Osteocyte (in vitro differentiated cells): Measurements from ENCODE around the gene MYO7B. TPM values are rescaled to one million over a fixed set of nuclear protein-coding genes. Genes with fewer than 3 reads are reported as not detected.

Experiments used
- DNase-seq: peaks from one replicate; pipeline ENCODE4 v3.0.0; 2021; ENCODE audit warnings: mixed read lengths; ENCODE audit not compliant: unreplicated experiment; ENCODE audit errors: extremely low spot score
- H3K27ac Mint-ChIP-seq: one replicate; pipeline ENCODE4 v1.8.0; 2021; ENCODE audit warnings: mild to moderate bottlenecking, mixed read lengths; ENCODE audit not compliant: unreplicated experiment
- H3K27me3 Mint-ChIP-seq: one replicate; pipeline ENCODE4 v1.8.0; 2021; ENCODE audit warnings: mixed read lengths; ENCODE audit not compliant: unreplicated experiment
- H3K36me3 Mint-ChIP-seq: one replicate; pipeline ENCODE4 v1.8.0; 2021; ENCODE audit warnings: mixed read lengths; ENCODE audit not compliant: unreplicated experiment
- H3K4me1 Mint-ChIP-seq: one replicate; pipeline ENCODE4 v1.8.0; 2021; ENCODE audit warnings: mixed read lengths; ENCODE audit not compliant: unreplicated experiment
- H3K4me3 Mint-ChIP-seq: one replicate; pipeline ENCODE4 v1.8.0; 2021; ENCODE audit warnings: mild to moderate bottlenecking, moderate library complexity, mixed read lengths; ENCODE audit not compliant: unreplicated experiment
- H3K9me3 Mint-ChIP-seq: one replicate; pipeline ENCODE4 v1.8.0; 2021; ENCODE audit warnings: mixed read lengths; ENCODE audit not compliant: unreplicated experiment
- CTCF ChIP-seq: fragments of 200-600 bp; sonication (generic); IDR thresholded peaks from 2 replicates; pipeline ENCODE4 v1.5.0; 2021; ENCODE audit warnings: antibody characterized with exemption, mild to moderate bottlenecking, moderate library complexity
- total RNA-seq: library from RNA; stranded (reverse); gene quantifications from 2 replicates; pipeline ENCODE4 v1.2.1, GENCODE V29; 2021

The MYO7B gene
- total RNA-seq, 1 donor from 2014 or later, result not detected

GRCh38 chr2:127654838-127655175 lies 119.3 kb downstream of the MYO7B start:
- Mint-ChIP-seq H3K27ac (no peak overlapping the region), H3K36me3 (peaks cover 8% of the 10 kb centered on the region), H3K9me3 (no peaks in the 10 kb centered on the region), H3K4me3 (no peak overlapping the region), H3K27me3 (no peaks in the 10 kb centered on the region), H3K4me1 (peaks cover 12% of the 10 kb centered on the region)
- TF ChIP-seq CTCF, result no peak
- no peak for DNase-seq

- no peak for TF ChIP-seq CTCF
- no peak for DNase-seq
- Mint-ChIP-seq H3K27ac (no peak overlapping the region), H3K4me3 (no peak overlapping the region), H3K4me1 (peaks cover 14% of the 10 kb centered on the region), H3K36me3 (peaks cover 8% of the 10 kb centered on the region), H3K9me3 (no peaks in the 10 kb centered on the region), H3K27me3 (no peaks in the 10 kb centered on the region)
Observed at GRCh38 chr2:127655209-127656073, 120.0 kb downstream of the MYO7B start.

- Mint-ChIP-seq H3K36me3 (peaks cover 4% of the 10 kb centered on the region), H3K27me3 (no peaks in the 10 kb centered on the region), H3K27ac (no peak overlapping the region), H3K4me3 (no peak overlapping the region), H3K9me3 (no peaks in the 10 kb centered on the region), H3K4me1 (peaks cover 26% of the 10 kb centered on the region)
- TF ChIP-seq CTCF, result no peak
- DNase-seq, result no peak
Observed at GRCh38 chr2:127656569-127657231, 121.2 kb downstream of the MYO7B start.

- Mint-ChIP-seq H3K4me3 (no peak overlapping the region), H3K4me1 (peaks cover 31% of the 10 kb centered on the region), H3K36me3 (peaks cover 4% of the 10 kb centered on the region), H3K9me3 (no peaks in the 10 kb centered on the region), H3K27me3 (no peaks in the 10 kb centered on the region), H3K27ac (no peak overlapping the region)
- DNase-seq, result no peak
- no peak for TF ChIP-seq CTCF
Observed at GRCh38 chr2:127657232-127657595, 121.7 kb downstream of the MYO7B start.

- no peak for TF ChIP-seq CTCF
- Mint-ChIP-seq H3K4me3 (no peak overlapping the region), H3K36me3 (peaks cover 1% of the 10 kb centered on the region), H3K27ac (no peak overlapping the region), H3K4me1 (peaks cover 37% of the 10 kb centered on the region), H3K9me3 (no peaks in the 10 kb centered on the region), H3K27me3 (no peaks in the 10 kb centered on the region)
- no peak for DNase-seq
Observed at GRCh38 chr2:127658146-127658545, 122.7 kb downstream of the MYO7B start.
